Activated CD4-positive, alpha-beta memory T cell treated with anti-CD3 and anti-CD28 coated beads for 36 hours (primary cell): ENCODE results near the gene PIM3. TPM values are rescaled to one million over a fixed set of nuclear protein-coding genes. Genes with fewer than 3 reads are reported as not detected.
A peak's percentile ranks its signal among the peaks of the same experiment; 100 is the strongest.
"Not testable (repeated sequence)": the region's sequence is repeated elsewhere in the genome, so short reads cannot be mapped to it uniquely, and the experiment has no call there.

ENCODE experiments used
- CTCF ChIA-PET: fragments of 350-600 bp; sonication (Branson Sonifier 250); formaldehyde crosslinking; loops from one replicate; lab custom pipeline; 2021; ENCODE audit warnings: antibody characterized with exemption, inconsistent platforms; lab: Charles Lee
- POLR2A ChIA-PET: fragments of 350-600 bp; sonication (Branson Sonifier 250); formaldehyde crosslinking; loops from one replicate; lab custom pipeline; 2021; ENCODE audit warnings: antibody characterized with exemption; lab: Charles Lee
- DNase-seq: peaks from one replicate; pipeline ENCODE4 v3.0.0-alpha.2; 2020
- H3K27ac Mint-ChIP-seq: one replicate; pipeline ENCODE4 v1.8.0; 2021; ENCODE audit warnings: mixed read lengths
- H3K27me3 Mint-ChIP-seq: one replicate; pipeline ENCODE4 v1.8.0; 2021; ENCODE audit warnings: mixed read lengths
- H3K36me3 Mint-ChIP-seq: one replicate; pipeline ENCODE4 v1.8.0; 2021; ENCODE audit warnings: mixed read lengths
- H3K4me1 Mint-ChIP-seq: one replicate; pipeline ENCODE4 v1.8.0; 2021; ENCODE audit warnings: low read depth, mixed read lengths
- H3K4me3 Mint-ChIP-seq: one replicate; pipeline ENCODE4 v1.8.0; 2021; ENCODE audit warnings: mild to moderate bottlenecking, mixed read lengths
- H3K9me3 Mint-ChIP-seq: one replicate; pipeline ENCODE4 v1.8.0; 2021; ENCODE audit warnings: mixed read lengths
- intact Hi-C: fragments of 100-400 bp; cut with micrococcal nuclease; formaldehyde crosslinking; loops from one replicate; pipeline ENCODE4 v1.15.1; 2023
- total RNA-seq, 2 experiments: library from RNA; stranded (reverse); gene quantifications; one replicate each; pipeline ENCODE4 v1.2.3, GENCODE V29; 2021

PIM3 gene
- total RNA-seq, 2 experiments from 2014 or later = 222 to 231 TPM

- no peak for DNase-seq
- ChIA-PET POLR2A (interaction anchor here (1.2 to 5.7 kb wide), 5 partner anchors 24 to 81 kb away, joined by 3 to 58 read pairs (median 8); partner anchors contain the start of gene PIM3), CTCF (interaction anchor here (1.0 to 1.8 kb wide), 4 partner anchors 25 to 169 kb away, joined by 3 to 8 read pairs (median 6); no protein-coding TSS in a partner anchor)
- H3K4me3 Mint-ChIP-seq = peak overlapping the region; percentile 51
- peaks cover 32% of the 10 kb centered on the region for H3K4me1 Mint-ChIP-seq
- intact Hi-C loops = loop anchor here (1.0 to 10.0 kb wide), 5 partner anchors 8 to 598 kb away; partner anchors contain the start of gene TYMP
- no peaks in the 10 kb centered on the region for H3K9me3 Mint-ChIP-seq
- H3K36me3 Mint-ChIP-seq = no peaks in the 10 kb centered on the region
- H3K27ac Mint-ChIP-seq = peak overlapping the region; percentile 91
- no peaks in the 10 kb centered on the region for H3K27me3 Mint-ChIP-seq
Observed at GRCh38 chr22:49936973-49937757, 23.4 kb upstream of the PIM3 start.

GRCh38 chr22:49937758-49938564 is 22.6 kb upstream of the PIM3 start:
- Mint-ChIP-seq H3K36me3 (no peaks in the 10 kb centered on the region), H3K4me1 (peaks cover 29% of the 10 kb centered on the region), H3K27me3 (no peaks in the 10 kb centered on the region), H3K9me3 (no peaks in the 10 kb centered on the region), H3K4me3 (peak overlapping the region; percentile 23), H3K27ac (peak overlapping the region; percentile 23)
- intact Hi-C loops = loop anchor here (2.0 to 10.0 kb wide), 2 partner anchors 33 to 597 kb away; partner anchors contain the start of gene TYMP
- ChIA-PET CTCF (interaction anchor here (1.0 kb wide), 1 partner anchor 42 kb away, joined by 3 read pairs; no protein-coding TSS in a partner anchor), POLR2A (interaction anchor here (5.7 kb wide), 1 partner anchor 23 kb away, joined by 58 read pairs; the partner anchor contains the start of gene PIM3)
- no peak for DNase-seq

GRCh38 chr22:49938565-49939136 is 21.9 kb upstream of the PIM3 start:
- Mint-ChIP-seq H3K36me3 (no peaks in the 10 kb centered on the region), H3K27ac (no peak overlapping the region), H3K27me3 (no peaks in the 10 kb centered on the region), H3K9me3 (no peaks in the 10 kb centered on the region), H3K4me1 (peaks cover 23% of the 10 kb centered on the region), H3K4me3 (no peak overlapping the region)
- POLR2A ChIA-PET = interaction anchor here (5.7 kb wide), 1 partner anchor 22 kb away, joined by 58 read pairs; the partner anchor contains the start of gene PIM3
- DNase-seq = no peak
- CTCF ChIA-PET = no interaction called here
- intact Hi-C loops = loop anchor here (10.0 kb wide), 1 partner anchor 596 kb away; the partner anchor contains the start of gene TYMP

- H3K4me3 Mint-ChIP-seq = no peak overlapping the region
- no peak for DNase-seq
- H3K36me3 Mint-ChIP-seq = no peaks in the 10 kb centered on the region
- ChIA-PET POLR2A (no interaction called here), CTCF (interaction anchor here (1.5 kb wide), 1 partner anchor 10 kb away, joined by 5 read pairs; no protein-coding TSS in a partner anchor)
- H3K27me3 Mint-ChIP-seq = no peaks in the 10 kb centered on the region
- intact Hi-C loops = no loop called here
- H3K27ac Mint-ChIP-seq = no peak overlapping the region
- H3K9me3 Mint-ChIP-seq = no peaks in the 10 kb centered on the region
- peaks cover 26% of the 10 kb centered on the region for H3K4me1 Mint-ChIP-seq
Observed at GRCh38 chr22:49941507-49942316, 18.9 kb upstream of the PIM3 start.

GRCh38 chr22:49942565-49943404 is 17.8 kb upstream of the PIM3 start:
- POLR2A ChIA-PET = interaction anchor here (1.0 to 1.2 kb wide), 2 partner anchors 17 to 19 kb away, joined by 3 read pairs; no protein-coding TSS in a partner anchor
- CTCF ChIA-PET = interaction anchor here (1.5 kb wide), 1 partner anchor 11 kb away, joined by 5 read pairs; no protein-coding TSS in a partner anchor
- intact Hi-C loops = no loop called here
- H3K4me3 Mint-ChIP-seq = no peak overlapping the region
- no peaks in the 10 kb centered on the region for H3K9me3 Mint-ChIP-seq
- peaks cover 22% of the 10 kb centered on the region for H3K4me1 Mint-ChIP-seq
- no peaks in the 10 kb centered on the region for H3K36me3 Mint-ChIP-seq
- no peak overlapping the region for H3K27ac Mint-ChIP-seq
- no peak for DNase-seq
- no peaks in the 10 kb centered on the region for H3K27me3 Mint-ChIP-seq

- Mint-ChIP-seq H3K9me3 (no peaks in the 10 kb centered on the region), H3K4me3 (peak overlapping the region; percentile 55), H3K27ac (peak overlapping the region; percentile 60), H3K27me3 (no peaks in the 10 kb centered on the region), H3K36me3 (no peaks in the 10 kb centered on the region), H3K4me1 (peaks cover 20% of the 10 kb centered on the region)
- intact Hi-C loops = no loop called here
- CTCF ChIA-PET = interaction anchor here (1.5 kb wide), 1 partner anchor 12 kb away, joined by 5 read pairs; no protein-coding TSS in a partner anchor
- DNase-seq = no peak
- POLR2A ChIA-PET = interaction anchor here (1.0 to 1.2 kb wide), 2 partner anchors 16 to 19 kb away, joined by 3 read pairs; no protein-coding TSS in a partner anchor
Observed at GRCh38 chr22:49943405-49943765, 17.2 kb upstream of the PIM3 start.

GRCh38 chr22:49943771-49944398 is 16.7 kb upstream of the PIM3 start:
- Mint-ChIP-seq H3K4me1 (peaks cover 19% of the 10 kb centered on the region), H3K36me3 (no peaks in the 10 kb centered on the region), H3K27me3 (no peaks in the 10 kb centered on the region), H3K4me3 (peak overlapping the region; percentile 55), H3K9me3 (no peaks in the 10 kb centered on the region), H3K27ac (peak overlapping the region; percentile 60)
- DNase-seq = no peak
- ChIA-PET CTCF (no interaction called here), POLR2A (interaction anchor here (1.0 kb wide), 1 partner anchor 18 kb away, joined by 3 read pairs; no protein-coding TSS in a partner anchor)
- intact Hi-C loops = no loop called here

GRCh38 chr22:49944399-49944891 is 16.1 kb upstream of the PIM3 start:
- no peak for DNase-seq
- Mint-ChIP-seq H3K27me3 (no peaks in the 10 kb centered on the region), H3K4me3 (peak overlapping the region; percentile 55), H3K9me3 (no peaks in the 10 kb centered on the region), H3K27ac (peak overlapping the region; percentile 54), H3K4me1 (peaks cover 14% of the 10 kb centered on the region), H3K36me3 (no peaks in the 10 kb centered on the region)
- intact Hi-C loops = no loop called here
- ChIA-PET POLR2A (no interaction called here), CTCF (no interaction called here)

GRCh38 chr22:49945042-49945794 is 15.4 kb upstream of the PIM3 start:
- not testable (repeated sequence) for H3K9me3 Mint-ChIP-seq, H3K27me3 Mint-ChIP-seq, H3K36me3 Mint-ChIP-seq
- ChIA-PET POLR2A (interaction anchor here (0.9 to 1.2 kb wide), 2 partner anchors 14 to 22 kb away, joined by 3 to 7 read pairs; partner anchors contain the start of gene PIM3), CTCF (interaction anchor here (0.8 kb wide), 1 partner anchor 85 kb away, joined by 3 read pairs; no protein-coding TSS in a partner anchor)
- H3K27ac Mint-ChIP-seq = peak overlapping the region; percentile 91
- H3K4me1 Mint-ChIP-seq = peaks cover 12% of the 10 kb centered on the region
- peak; percentile 69 for DNase-seq
- peak overlapping the region; percentile 47 for H3K4me3 Mint-ChIP-seq
- intact Hi-C loops = loop anchor here (1.0 kb wide), 1 partner anchor 9 kb away; no protein-coding TSS in a partner anchor
